Stimulated activated CD4-positive, alpha-beta T cell treated with anti-CD3 and anti-CD28 coated beads, Interleukin-4, amount 100 ng/mL, for 1 hour (primary cell): ENCODE data around the gene LTA4H.
"Not testable (repeated sequence)": the region's sequence is repeated elsewhere in the genome, so short reads cannot be mapped to it uniquely, and the experiment has no call there.

Source experiments
- DNase-seq: peaks from one replicate; pipeline ENCODE4 v3.0.0-alpha.2; 2020

Gene LTA4H

GRCh38 chr12:96035283-96036236 lies at the start of gene LTA4H:
Gene LTA4H (minus strand): TSS chr12:96035587. CDS start chr12:96035519, 68 bp downstream.
- DNase-seq: peak; percentile 95

GRCh38 chr12:96084624-96085023 lies 49.2 kb upstream of the LTA4H start:
- no peak for DNase-seq

- DNase-seq: no peak
Measured at GRCh38 chr12:96083020-96083719, 47.8 kb upstream of the LTA4H start.

- DNase-seq: no peak
Measured at GRCh38 chr12:96081596-96081995, 46.2 kb upstream of the LTA4H start.

GRCh38 chr12:96078231-96079135 lies 43.1 kb upstream of the LTA4H start:
- DNase-seq: no peak

- DNase-seq: no peak
Measured at GRCh38 chr12:96077081-96077480, 41.7 kb upstream of the LTA4H start.

GRCh38 chr12:96075560-96075959 lies 40.2 kb upstream of the LTA4H start:
- no peak for DNase-seq

GRCh38 chr12:96073346-96074330 lies 38.3 kb upstream of the LTA4H start:
- no peak for DNase-seq

GRCh38 chr12:96070670-96071279 lies 35.4 kb upstream of the LTA4H start:
- no peak for DNase-seq

GRCh38 chr12:96069511-96070231 lies 34.3 kb upstream of the LTA4H start:
- DNase-seq: no peak

GRCh38 chr12:96068636-96069035 lies 33.2 kb upstream of the LTA4H start:
- no peak for DNase-seq

GRCh38 chr12:96068111-96068510 lies 32.7 kb upstream of the LTA4H start:
- no peak for DNase-seq

- not testable (repeated sequence) for DNase-seq
Measured at GRCh38 chr12:96065776-96066175, 30.4 kb upstream of the LTA4H start.

GRCh38 chr12:96064966-96065365 lies 29.6 kb upstream of the LTA4H start:
- no peak for DNase-seq

GRCh38 chr12:96064271-96064670 lies 28.9 kb upstream of the LTA4H start:
- DNase-seq: no peak

- no peak for DNase-seq
Measured at GRCh38 chr12:96063046-96063445, 27.7 kb upstream of the LTA4H start.

GRCh38 chr12:96061864-96062453 lies 26.6 kb upstream of the LTA4H start:
- peak; percentile 74 for DNase-seq

- DNase-seq: no peak
Measured at GRCh38 chr12:96061323-96061722, 25.9 kb upstream of the LTA4H start.

GRCh38 chr12:96060041-96060440 lies 24.7 kb upstream of the LTA4H start:
- DNase-seq: no peak

- DNase-seq: no peak
Measured at GRCh38 chr12:96057986-96058553, 22.7 kb upstream of the LTA4H start.
